Measurements from ENCODE around the gene PI4KB.

DNA sequence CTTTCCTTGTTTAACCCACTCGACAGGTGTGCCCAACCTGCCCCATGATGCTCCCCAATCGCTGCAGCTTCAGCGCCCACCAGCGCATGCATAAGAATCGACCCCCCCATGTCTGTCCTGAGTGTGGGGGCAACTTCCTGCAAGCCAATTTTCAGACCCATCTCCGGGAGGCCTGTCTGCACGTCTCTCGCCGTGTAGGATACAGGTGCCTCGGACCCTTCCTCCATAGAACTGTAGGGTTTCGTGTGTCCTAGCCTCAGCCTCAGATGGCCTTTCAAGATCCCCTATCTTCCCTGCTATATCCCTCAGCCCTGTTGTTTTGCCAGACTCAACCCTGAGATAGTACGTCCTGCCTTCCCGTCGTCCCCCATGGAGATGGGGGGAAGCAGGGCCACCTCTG, 38.7 kb downstream of the PI4KB start:
- TF ChIP-seq, protein P1, sequence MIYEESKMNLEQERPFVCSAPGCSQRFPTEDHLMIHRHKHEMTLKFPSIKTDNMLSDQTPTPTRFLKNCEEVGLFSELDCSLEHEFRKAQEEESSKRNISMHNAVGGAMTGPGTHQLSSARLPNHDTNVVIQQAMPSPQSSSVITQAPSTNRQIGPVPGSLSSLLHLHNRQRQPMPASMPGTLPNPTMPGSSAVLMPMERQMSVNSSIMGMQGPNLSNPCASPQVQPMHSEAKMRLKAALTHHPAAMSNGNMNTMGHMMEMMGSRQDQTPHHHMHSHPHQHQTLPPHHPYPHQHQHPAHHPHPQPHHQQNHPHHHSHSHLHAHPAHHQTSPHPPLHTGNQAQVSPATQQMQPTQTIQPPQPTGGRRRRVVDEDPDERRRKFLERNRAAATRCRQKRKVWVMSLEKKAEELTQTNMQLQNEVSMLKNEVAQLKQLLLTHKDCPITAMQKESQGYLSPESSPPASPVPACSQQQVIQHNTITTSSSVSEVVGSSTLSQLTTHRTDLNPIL (CRISPR knock-in tag; IDR thresholded peaks at IDR 0.05; ENCODE audit: low read depth): no peak
- TF ChIP-seq ZNF70 (CRISPR knock-in tag; IDR thresholded peaks at IDR 0.05) (no peak), ZFP30 (CRISPR knock-in tag; IDR thresholded peaks at IDR 0.05) (no peak)
